ENCODE data around the gene KRT80. TPM values are rescaled to one million over a fixed set of nuclear protein-coding genes. Genes with fewer than 3 reads are reported as not detected.
"Not testable (repeated sequence)": the region's sequence is repeated elsewhere in the genome, so short reads cannot be mapped to it uniquely, and the experiment has no call there.

Gene KRT80
- total RNA-seq = not detected

GRCh38 chr12:52191841-52192791 is at the start of gene KRT80:
Gene KRT80 (minus strand): TSS chr12:52192014. CDS start chr12:52191902, 112 bp downstream.
- DNase-seq (ENCODE audit: low spot score in 2 of 2) = peak; percentile 85 to 97
- no peaks in the 10 kb centered on the region for H3K9me3 ChIP-seq
- H3K36me3 ChIP-seq = no peaks in the 10 kb centered on the region
- H3K27ac ChIP-seq = peak within 1 kb of the TSS; percentile 65 to 84
- no peak for TF ChIP-seq CTCF (IDR thresholded peaks at IDR 0.05)
- H3K4me3 ChIP-seq = no peak within 1 kb of the TSS
- H3K27me3 ChIP-seq = no peaks in the 10 kb centered on the region
- peaks cover 29 to 52% of the 10 kb centered on the region in 2 donors for H3K4me1 ChIP-seq
- intact Hi-C loops (cut with DNase I) = loop anchor here (2.0 kb wide), 1 partner anchor 29 kb away; no protein-coding TSS in a partner anchor

- H3K27ac ChIP-seq = no peak overlapping the region
- H3K36me3 ChIP-seq = no peaks in the 10 kb centered on the region
- H3K27me3 ChIP-seq = no peaks in the 10 kb centered on the region
- no peaks in the 10 kb centered on the region for H3K9me3 ChIP-seq
- DNase-seq (ENCODE audit: low spot score in 2 of 2) = no peak
- intact Hi-C loops (cut with DNase I) = loop anchor here (10.0 kb wide), 1 partner anchor 207 kb away; no protein-coding TSS in a partner anchor
- no peak overlapping the region for H3K4me3 ChIP-seq
- peaks cover 16 to 27% of the 10 kb centered on the region in 2 donors for H3K4me1 ChIP-seq
- no peak for TF ChIP-seq CTCF (IDR thresholded peaks at IDR 0.05)
These were observed 49.5 kb upstream of the KRT80 start for GRCh38 chr12:52241205-52241842.

GRCh38 chr12:52240247-52240646 is 48.4 kb upstream of the KRT80 start:
- H3K27me3 ChIP-seq; H3K9me3 ChIP-seq; DNase-seq (ENCODE audit: low spot score in 2 of 2); H3K27ac ChIP-seq; H3K4me3 ChIP-seq; H3K36me3 ChIP-seq: not testable (repeated sequence)
- intact Hi-C loops (cut with DNase I) = loop anchor here (10.0 kb wide), 1 partner anchor 205 kb away; no protein-coding TSS in a partner anchor
- peaks cover 16 to 22% of the 10 kb centered on the region in 2 donors for H3K4me1 ChIP-seq

GRCh38 chr12:52239767-52240166 is 48.0 kb upstream of the KRT80 start:
- Histone ChIP-seq H3K36me3 (no peaks in the 10 kb centered on the region), H3K9me3 (no peaks in the 10 kb centered on the region), H3K27ac (no peak overlapping the region), H3K4me1 (peaks cover 16 to 20% of the 10 kb centered on the region in 2 donors), H3K4me3 (no peak overlapping the region), H3K27me3 (no peaks in the 10 kb centered on the region)
- TF ChIP-seq CTCF (IDR thresholded peaks at IDR 0.05) = no peak
- no peak for DNase-seq (ENCODE audit: low spot score in 2 of 2)
- intact Hi-C loops (cut with DNase I) = loop anchor here (10.0 kb wide), 1 partner anchor 205 kb away; no protein-coding TSS in a partner anchor

- intact Hi-C loops (cut with DNase I) = no loop called here
- Histone ChIP-seq H3K4me1 (peaks cover 10 to 13% of the 10 kb centered on the region in 2 donors), H3K27me3 (no peaks in the 10 kb centered on the region), H3K4me3 (no peak overlapping the region), H3K27ac (no peak overlapping the region), H3K9me3 (no peaks in the 10 kb centered on the region), H3K36me3 (no peaks in the 10 kb centered on the region)
- no peak for TF ChIP-seq CTCF (IDR thresholded peaks at IDR 0.05)
- no peak for DNase-seq (ENCODE audit: low spot score in 2 of 2)
These were observed 47.3 kb upstream of the KRT80 start for GRCh38 chr12:52238916-52239646.
